GM19395 (cell line): Measurements from ENCODE around the gene COA8.

Experiments
- ATAC-seq: cut with Tn5 transposase; IDR thresholded peaks from one replicate; pipeline ENCODE4 v1.9.1; 2021; ENCODE audit warnings: mild to moderate bottlenecking, moderate library complexity; ENCODE audit not compliant: unreplicated experiment

The COA8 gene, protein sequence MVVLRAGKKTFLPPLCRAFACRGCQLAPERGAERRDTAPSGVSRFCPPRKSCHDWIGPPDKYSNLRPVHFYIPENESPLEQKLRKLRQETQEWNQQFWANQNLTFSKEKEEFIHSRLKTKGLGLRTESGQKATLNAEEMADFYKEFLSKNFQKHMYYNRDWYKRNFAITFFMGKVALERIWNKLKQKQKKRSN

DNA sequence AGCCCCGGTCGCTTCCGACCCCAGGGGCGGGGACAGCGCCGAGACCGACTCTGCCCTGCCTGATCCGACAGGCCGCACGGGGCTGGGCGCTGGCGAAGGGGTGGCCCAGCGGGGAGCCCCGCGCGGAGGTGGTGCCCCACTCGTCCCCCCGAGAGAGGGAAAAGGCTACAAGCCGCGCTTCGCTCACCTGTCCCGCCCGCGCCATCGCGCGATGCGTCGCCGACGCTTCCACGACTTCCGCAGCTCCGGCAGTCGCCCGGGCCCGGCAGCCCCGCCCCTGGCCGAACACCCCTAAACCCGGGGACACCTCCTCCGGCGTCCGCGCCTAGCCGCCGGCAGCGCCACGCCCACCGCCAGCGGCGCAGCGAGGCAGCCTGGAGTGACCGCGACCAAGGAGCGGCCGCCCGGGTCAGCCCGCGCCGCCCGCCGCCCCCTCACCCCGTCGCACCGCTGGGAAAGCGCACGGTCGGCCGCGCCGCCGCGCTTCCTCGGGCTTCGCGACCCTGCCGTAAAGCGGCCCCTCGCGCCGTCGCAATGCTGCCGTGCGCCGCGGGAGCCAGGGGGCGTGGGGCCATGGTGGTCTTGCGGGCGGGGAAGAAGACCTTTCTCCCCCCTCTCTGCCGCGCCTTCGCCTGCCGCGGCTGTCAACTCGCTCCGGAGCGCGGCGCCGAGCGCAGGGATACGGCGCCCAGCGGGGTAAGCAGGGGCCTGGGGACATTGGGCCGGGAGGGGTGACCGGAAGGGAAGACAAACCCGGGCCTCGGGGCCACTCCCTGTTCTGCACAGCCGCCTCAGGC lies at the start of gene COA8, which contains the start of gene BAG5:
Gene COA8, plus strand, starts transcription at position 532 of the 797 bp plus-strand sequence. Its CDS starts 42 bp downstream, at position 574.
Gene BAG5, minus strand, starts transcription at position 229 of the 797 bp plus-strand sequence. CDS start 1,493 bp downstream, outside the sequence.
- peak; percentile 66 for ATAC-seq

- ATAC-seq, result no peak
Measured at GRCh38 chr14:103514596-103515421, 48.0 kb upstream of the COA8 start.

- ATAC-seq, result no peak
Measured at GRCh38 chr14:103516426-103517173, 46.2 kb upstream of the COA8 start.

DNA sequence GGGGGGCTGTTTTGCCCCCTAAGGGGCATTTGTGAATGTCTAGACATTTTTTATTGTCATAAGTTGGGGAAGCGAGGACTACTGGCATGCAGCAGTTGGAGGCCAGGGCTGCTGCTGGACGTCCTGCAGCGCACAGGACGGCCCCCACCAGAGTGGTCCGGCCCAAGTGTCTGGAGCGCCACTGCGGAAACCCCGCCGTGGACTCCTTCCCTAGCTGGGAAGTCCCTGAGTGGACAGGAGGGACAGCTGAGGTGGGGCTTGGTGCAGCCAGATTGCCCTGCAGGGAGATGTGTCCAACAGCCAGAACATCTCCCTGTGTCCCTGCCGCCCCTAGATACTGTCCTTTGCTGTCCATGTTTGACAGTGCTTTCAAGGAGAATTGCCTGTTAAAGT lies 45.6 kb upstream of the COA8 start:
- no peak for ATAC-seq

DNA sequence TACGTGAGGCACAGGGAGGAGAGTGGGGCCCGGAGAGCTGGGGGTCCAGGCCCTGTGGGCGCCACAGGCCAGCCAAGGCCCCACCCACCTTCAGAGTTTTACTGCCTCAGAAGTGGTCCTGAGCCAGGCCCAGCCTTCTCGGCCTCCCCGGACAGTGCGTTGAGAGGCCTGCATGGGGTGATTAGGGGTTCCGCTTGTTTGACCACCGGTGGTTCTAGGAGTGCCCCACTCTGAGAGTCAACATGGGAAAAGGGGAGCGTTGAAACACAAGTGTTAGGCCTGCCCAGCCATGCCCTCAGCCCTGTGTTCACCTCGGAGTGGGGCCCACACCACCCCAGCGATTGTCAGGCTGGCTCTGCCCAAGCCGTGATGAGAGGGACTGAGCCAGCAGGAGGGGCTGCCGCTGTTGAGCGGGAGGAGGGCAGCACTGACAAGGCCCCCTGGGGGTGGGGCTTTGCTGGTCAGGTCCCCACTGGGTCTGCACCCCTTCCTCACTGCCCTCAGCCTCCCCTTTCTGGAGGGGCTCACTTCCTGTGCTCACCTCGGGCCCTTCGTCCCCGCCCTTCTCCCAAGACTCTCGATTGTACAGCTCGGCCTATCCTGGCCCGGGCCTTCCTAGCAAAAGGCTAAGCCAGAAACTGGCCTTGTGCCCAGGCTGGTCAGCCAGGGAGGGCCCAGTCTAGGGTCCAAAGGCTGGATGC lies 44.9 kb upstream of the COA8 start:
- ATAC-seq, result no peak

DNA sequence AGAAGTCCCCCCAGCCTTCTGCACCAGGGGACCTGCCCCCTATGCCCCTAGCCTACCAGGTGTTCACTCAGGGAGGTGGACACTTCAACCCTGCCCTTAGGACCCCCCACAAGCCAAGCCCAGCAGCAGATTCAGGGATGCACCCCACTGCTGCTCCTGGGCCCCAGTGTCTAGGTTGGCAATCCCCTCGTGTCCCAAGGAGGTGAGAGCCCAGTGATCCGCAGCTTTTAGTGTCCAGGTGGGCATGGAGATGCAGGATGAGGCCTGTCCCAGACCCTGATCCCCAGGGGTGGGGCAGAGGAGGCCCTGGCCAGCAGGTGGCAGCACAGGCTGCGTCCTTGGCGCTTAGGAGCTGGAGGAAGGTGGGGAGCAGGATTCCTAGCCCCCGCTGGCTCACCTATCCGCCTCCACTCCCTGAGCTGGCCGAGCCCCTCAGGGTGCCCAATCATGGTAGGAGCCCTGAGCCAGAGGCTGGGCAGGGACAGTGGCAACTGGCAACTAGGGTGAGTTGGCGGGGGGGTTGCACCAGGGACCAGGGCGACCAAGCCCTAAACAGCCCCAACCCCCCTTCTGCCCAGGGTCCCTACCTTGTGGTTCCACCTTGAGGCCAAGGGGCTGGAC lies 44.2 kb upstream of the COA8 start:
- no peak for ATAC-seq

GRCh38 chr14:103519043-103519836 lies 43.5 kb upstream of the COA8 start:
- ATAC-seq, result no peak

DNA sequence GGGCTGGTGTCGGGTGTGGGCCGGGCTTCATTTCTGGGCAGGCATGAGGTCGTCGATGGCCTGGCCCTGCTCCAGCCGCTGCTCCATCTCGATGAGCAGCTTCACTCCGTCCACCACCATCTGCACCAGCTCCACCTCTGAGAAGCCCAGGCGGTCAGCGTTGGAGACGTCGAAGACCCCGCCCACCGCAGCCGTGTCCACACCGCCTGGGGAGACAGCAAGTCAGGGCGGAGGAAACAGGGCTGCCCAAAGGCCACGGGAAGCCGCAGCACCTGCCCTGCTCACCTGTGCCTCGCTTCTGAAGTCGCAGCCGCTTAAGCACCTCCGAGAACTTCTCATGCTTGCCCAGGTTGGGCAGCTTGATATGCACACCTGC lies 42.9 kb upstream of the COA8 start:
- no peak for ATAC-seq

- ATAC-seq, result no peak
Measured at GRCh38 chr14:103520269-103520656, 42.5 kb upstream of the COA8 start.

GRCh38 chr14:103520657-103521437 lies 41.9 kb upstream of the COA8 start:
- ATAC-seq, result no peak

- no peak for ATAC-seq
Measured at GRCh38 chr14:103521438-103521950, 41.3 kb upstream of the COA8 start.

DNA sequence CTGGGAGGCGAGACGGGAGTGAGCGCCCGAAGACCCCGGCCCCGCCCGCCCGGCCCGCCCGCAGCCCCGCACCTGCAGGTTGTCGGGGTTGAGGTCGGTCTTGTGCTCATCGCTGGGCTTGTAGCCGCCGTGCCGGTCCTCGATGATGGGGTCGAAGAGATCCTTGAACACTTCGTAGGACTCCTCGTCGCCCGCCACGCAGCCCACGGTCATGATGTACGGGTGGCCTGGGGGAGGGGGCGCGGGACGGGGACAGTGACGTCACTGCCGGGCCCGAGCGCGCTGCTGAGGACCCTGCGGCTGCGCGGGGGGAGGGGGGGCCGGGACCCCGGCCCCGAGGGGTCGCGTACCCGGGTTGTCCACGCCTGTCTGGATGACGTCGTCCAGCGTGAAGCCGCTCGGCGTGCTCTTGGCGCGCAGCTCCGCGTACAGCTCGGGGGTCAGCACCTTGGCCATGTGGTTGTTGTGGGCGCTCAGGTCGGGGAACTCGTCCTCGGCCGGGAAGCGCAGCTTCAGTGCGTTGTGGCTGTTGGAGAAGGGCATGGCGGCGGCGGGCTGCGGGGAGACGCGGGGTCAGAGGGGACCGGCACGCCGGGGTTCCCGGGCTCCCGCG lies 40.7 kb upstream of the COA8 start:
- no peak for ATAC-seq

DNA sequence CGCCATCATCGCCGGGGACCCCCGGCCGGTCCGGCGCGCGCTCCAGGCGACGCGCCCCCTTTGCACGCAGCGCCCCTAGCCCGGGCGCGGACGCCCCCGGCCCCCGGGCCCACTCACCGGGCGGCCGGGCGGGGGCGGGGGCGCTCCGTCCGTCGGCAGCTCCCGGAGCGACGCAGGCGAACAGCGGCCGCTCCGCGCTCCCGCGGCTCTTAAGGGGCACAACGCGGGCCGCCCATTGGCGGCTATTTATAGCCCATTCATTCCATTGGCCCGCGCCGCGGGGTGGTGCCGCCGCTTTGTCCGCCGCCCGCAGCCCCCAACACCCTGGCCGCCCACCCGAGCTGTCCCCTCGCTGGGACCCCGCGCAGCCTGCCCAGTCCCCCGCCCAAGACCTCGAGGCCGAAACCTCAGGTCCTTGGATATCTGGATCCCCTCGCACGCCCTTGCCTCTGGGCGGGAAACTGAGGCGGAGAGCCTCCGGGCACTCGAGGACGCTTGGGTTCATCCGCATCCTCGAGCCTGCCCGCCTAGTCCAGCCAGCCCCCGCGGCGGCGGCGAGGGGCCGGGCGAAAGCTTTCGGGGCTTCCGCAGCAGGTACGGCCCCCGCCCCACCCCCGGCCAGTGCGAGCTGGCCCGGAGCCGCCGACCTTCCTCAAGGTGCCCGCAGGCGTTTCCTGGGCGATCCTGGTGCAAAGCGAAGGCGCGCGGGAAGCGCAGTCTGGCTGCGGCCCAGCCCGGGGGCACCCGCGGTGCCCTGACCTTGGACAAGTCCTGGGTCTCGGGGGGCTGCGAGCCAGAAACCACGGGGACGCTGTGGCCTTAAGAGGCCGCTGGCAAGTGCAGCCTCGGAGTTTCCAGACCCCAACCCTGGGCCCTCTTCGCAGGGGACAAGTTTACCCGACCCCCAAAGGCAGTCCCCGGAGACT lies 39.8 kb upstream of the COA8 start, which contains the start of gene CKB:
Gene CKB, minus strand, starts transcription at position 182 of the 926 bp plus-strand sequence. CDS start 337 bp downstream, outside the sequence.
- ATAC-seq, result no peak

- no peak for ATAC-seq
Measured at GRCh38 chr14:103523575-103523954, 39.2 kb upstream of the COA8 start.

GRCh38 chr14:103524002-103524935 lies 38.5 kb upstream of the COA8 start:
- ATAC-seq, result no peak
